Kidney (tissue), 14 donors: Measurements from ENCODE around the gene FAM110A. TPM values are rescaled to one million over a fixed set of nuclear protein-coding genes. Genes with fewer than 3 reads are reported as not detected.

ENCODE experiments used
- DNase-seq, 5 donors: peaks; one replicate each; pipeline ENCODE4 v3.0.0-alpha.2; 2013 to 2020
- FAIRE-seq: peaks from 2 replicates; lab custom pipeline; 2012; peaks lifted over from hg19 to GRCh38; lab: Jason Lieb, UNC
- H3K27ac ChIP-seq, 2 donors: one replicate each; pipeline ENCODE4 v1.7.0; 2013; ENCODE audit warnings: low read depth in 2 of 2, low read length in 2 of 2, inconsistent platforms in 1 of 2
- H3K27me3 ChIP-seq: one replicate; pipeline ENCODE4 v1.7.1; 2013; ENCODE audit warnings: low read length, inconsistent platforms; ENCODE audit not compliant: control insufficient read depth, insufficient read depth
- H3K36me3 ChIP-seq, 3 donors: one replicate each; pipeline versions ENCODE4 v1.7.0 to v1.7.1; 2013; ENCODE audit warnings: low read length in 3 of 3, control low read depth in 1 of 3, inconsistent platforms in 1 of 3; ENCODE audit not compliant: insufficient read depth in 3 of 3, control insufficient read depth in 2 of 3
- H3K4me1 ChIP-seq, 3 donors: one replicate each; pipeline versions ENCODE4 v1.7.0 to v1.7.1; 2013; ENCODE audit warnings: low read length in 3 of 3, inconsistent platforms in 1 of 3, low read depth in 1 of 3; ENCODE audit not compliant: control insufficient read depth in 2 of 3, insufficient read depth in 2 of 3
- H3K4me3 ChIP-seq, 3 donors: one replicate each; pipeline versions ENCODE4 v1.7.0 to v1.8.1; 2013; ENCODE audit warnings: low read length in 3 of 3, control low read depth in 1 of 3, inconsistent platforms in 1 of 3
- H3K9ac ChIP-seq, 3 donors: one replicate each; pipeline versions ENCODE4 v1.7.0 to v1.7.1; 2013; ENCODE audit warnings: low read length in 3 of 3, control low read depth in 1 of 3, inconsistent platforms in 1 of 3
- H3K9me3 ChIP-seq, 3 donors: one replicate each; pipeline versions ENCODE4 v1.7.0 to v1.7.1; 2013; ENCODE audit warnings: low read length in 3 of 3, control low read depth in 1 of 3, inconsistent platforms in 1 of 3; ENCODE audit not compliant: control insufficient read depth in 2 of 3, insufficient read depth in 1 of 3
- CTCF ChIP-seq: IDR thresholded peaks from 3 replicates; pipeline ENCODE4 v1.5.1; 2012; ENCODE audit warnings: mild to moderate bottlenecking, moderate library complexity, borderline replicate concordance; ENCODE audit not compliant: insufficient read depth; ENCODE audit errors: extremely low read depth
- intact Hi-C: fragments of 100-400 bp; cut with DNase I; formaldehyde crosslinking; loops from one replicate; pipeline ENCODE4 v1.11.1; 2022
- polyA plus RNA-seq: library from polyadenylated mRNA; stranded (reverse); fragments of 350-450 nt; fragmentation: Illumina TruSeq; extraction: RNeasy Lipid Tissue Mini Kit (QIAGEN cat#74804); gene quantifications from one replicate; pipeline ENCODE4 v1.2.3, GENCODE V29; 2014; ENCODE audit warnings: low read depth, low replicate concordance; ENCODE audit not compliant: insufficient read depth
- total RNA-seq: library from RNA; stranded (reverse); fragmentation: NEBNext Ultra II Directional; extraction: Animal tissue kit (Norgen Biotek cat#: 25700); gene quantifications from one replicate; pipeline ENCODE4 v1.2.1, GENCODE V29; 2021
- donor health status: control.
- donor health status: control.
- donor health status: control.
- donor health status: control.
- donor health status: control.
- donor health status: DM: yes; HTN: yes; CAD: no.
- donor health status: Normal renal cell carcinoma (clear cell type).

Gene FAM110A
- total and polyA plus RNA-seq, 2 donors from 2014 or later, result 10.2 to 12.6 TPM

- intact Hi-C loops, result no loop called here
- no peak overlapping the region for H3K9ac ChIP-seq
- no peaks in the 10 kb centered on the region for H3K27me3 ChIP-seq
- no peak overlapping the region for H3K4me3 ChIP-seq
- FAIRE-seq (no peak), DNase-seq (no peak)
- peaks cover 0 to 4% (median 0%) of the 10 kb centered on the region in 3 donors for H3K4me1 ChIP-seq
- H3K27ac ChIP-seq, result no peak overlapping the region
- no peak for TF ChIP-seq CTCF
- no peaks in the 10 kb centered on the region for H3K36me3 ChIP-seq
- no peaks in the 10 kb centered on the region for H3K9me3 ChIP-seq
Observed at GRCh38 chr20:824490-824889, 9.0 kb upstream of the FAM110A start.

- FAIRE-seq (no peak), DNase-seq (no peak)
- H3K9me3 ChIP-seq, result no peaks in the 10 kb centered on the region
- no peaks in the 10 kb centered on the region for H3K27me3 ChIP-seq
- peaks cover 0 to 4% (median 0%) of the 10 kb centered on the region in 3 donors for H3K4me1 ChIP-seq
- H3K9ac ChIP-seq, result no peak overlapping the region
- no peaks in the 10 kb centered on the region for H3K36me3 ChIP-seq
- intact Hi-C loops, result no loop called here
- no peak for TF ChIP-seq CTCF
- H3K27ac ChIP-seq, result no peak overlapping the region
- H3K4me3 ChIP-seq, result no peak overlapping the region
Observed at GRCh38 chr20:824916-825315, 8.6 kb upstream of the FAM110A start.

GRCh38 chr20:825710-826421, 7.6 kb upstream of the FAM110A start:
- Histone ChIP-seq H3K27ac (no peak overlapping the region), H3K9ac (no peak overlapping the region), H3K4me3 (no peak overlapping the region), H3K9me3 (no peaks in the 10 kb centered on the region), H3K36me3 (no peaks in the 10 kb centered on the region), H3K4me1 (peaks cover 0 to 4% (median 0%) of the 10 kb centered on the region in 3 donors), H3K27me3 (no peaks in the 10 kb centered on the region)
- no peak for TF ChIP-seq CTCF
- intact Hi-C loops, result no loop called here
- FAIRE-seq, result no peak
- peak in 1 of 5 donors; percentile 29 for DNase-seq
